Sciatic nerve (tissue), 2 donors: ENCODE results near the gene SPTAN1. TPM values are rescaled to one million over a fixed set of nuclear protein-coding genes. Genes with fewer than 3 reads are reported as not detected.
"Not testable (repeated sequence)": the region's sequence is repeated elsewhere in the genome, so short reads cannot be mapped to it uniquely, and the experiment has no call there.

Experiments used
- ATAC-seq: fragments of 200-7000 bp; cut with Tn5 transposase; one replicate; pipeline ENCODE4 v1.9.1; 2020; ENCODE audit warnings: mild to moderate bottlenecking, moderate library complexity
- DNase-seq: peaks from one replicate; pipeline ENCODE4 v3.0.0-alpha.2; 2020; ENCODE audit warnings: low spot score
- intact Hi-C: fragments of 100-400 bp; cut with DNase I; formaldehyde crosslinking; loops from one replicate; pipeline ENCODE4 v1.14.2; 2022
- total RNA-seq: library from RNA; stranded (reverse); fragmentation: NEBNext Ultra II Directional; extraction: Animal tissue kit (Norgen Biotek cat#: 25700); gene quantifications from one replicate; pipeline ENCODE4 v1.2.1, GENCODE V29; 2021
- donor health status: DM: no; HTN: no; CAD: no.
- donor health status: DM: no; HTN: no; CAD: no.

SPTAN1 gene
- total RNA-seq, 1 donor from 2014 or later, result 794 TPM

DNA sequence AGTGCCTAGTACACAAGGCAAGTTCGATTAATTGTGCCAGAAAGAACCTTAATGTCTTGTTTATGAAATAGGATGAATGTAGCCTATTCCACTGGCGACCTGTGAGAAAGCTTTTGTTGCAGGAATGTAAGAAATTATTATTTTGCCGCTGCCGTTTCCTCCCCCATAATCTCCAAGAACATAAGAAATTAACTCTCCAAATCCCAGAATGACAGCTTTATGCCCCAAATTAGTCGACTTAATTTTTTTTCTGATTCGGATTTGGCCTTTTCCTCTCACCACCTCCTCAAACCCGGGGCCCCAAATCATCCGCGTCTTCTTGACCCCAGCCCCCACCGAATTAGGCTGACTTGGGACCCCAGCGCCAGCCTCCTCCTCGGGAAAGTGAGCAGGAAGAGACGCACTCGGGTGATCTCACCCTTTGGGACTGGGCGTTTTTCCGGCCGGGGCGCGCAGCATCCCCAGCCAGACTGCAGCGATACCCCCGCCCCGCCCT, 682 bp upstream of the SPTAN1 start:
- ATAC-seq, result no peak
- intact Hi-C loops, result no loop called here
- no peak for DNase-seq

DNA sequence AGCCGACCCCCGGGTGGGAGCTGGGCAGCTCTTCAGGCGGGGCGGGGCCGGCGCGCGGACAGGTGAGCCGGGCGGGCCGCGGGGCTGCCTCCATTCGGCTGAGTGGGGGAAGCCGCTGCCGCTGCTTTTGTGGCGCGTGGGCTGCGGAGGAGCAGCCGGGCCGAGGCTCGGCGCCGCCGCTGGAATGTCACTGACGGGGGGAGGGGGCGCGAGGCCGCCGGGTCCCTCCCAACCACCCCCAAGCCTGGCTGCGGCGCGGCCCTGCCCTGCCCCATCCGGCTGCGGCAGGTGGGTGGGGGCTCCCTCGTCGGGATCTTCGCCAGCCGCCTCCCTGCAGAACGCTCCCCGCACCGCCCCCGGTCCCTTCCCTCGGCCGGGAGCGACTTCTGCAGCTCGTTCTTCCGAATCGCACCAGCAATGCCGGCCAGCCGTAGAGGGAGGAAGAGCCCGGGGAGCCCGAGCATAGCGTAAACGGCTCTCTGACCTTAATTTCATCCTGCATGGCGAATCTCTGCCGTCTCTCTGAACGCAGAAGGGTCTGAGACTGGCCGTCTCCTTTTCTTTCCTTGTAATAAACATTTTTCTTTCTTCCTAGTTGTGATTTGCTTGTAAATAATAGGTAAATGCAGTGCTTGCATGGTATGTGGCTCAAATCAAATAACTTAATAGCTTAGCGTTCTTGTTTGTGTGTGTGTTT, 505 bp downstream of the SPTAN1 start:
- intact Hi-C loops, result no loop called here
- DNase-seq (peak; percentile 81), ATAC-seq (peak; percentile 0)

DNA sequence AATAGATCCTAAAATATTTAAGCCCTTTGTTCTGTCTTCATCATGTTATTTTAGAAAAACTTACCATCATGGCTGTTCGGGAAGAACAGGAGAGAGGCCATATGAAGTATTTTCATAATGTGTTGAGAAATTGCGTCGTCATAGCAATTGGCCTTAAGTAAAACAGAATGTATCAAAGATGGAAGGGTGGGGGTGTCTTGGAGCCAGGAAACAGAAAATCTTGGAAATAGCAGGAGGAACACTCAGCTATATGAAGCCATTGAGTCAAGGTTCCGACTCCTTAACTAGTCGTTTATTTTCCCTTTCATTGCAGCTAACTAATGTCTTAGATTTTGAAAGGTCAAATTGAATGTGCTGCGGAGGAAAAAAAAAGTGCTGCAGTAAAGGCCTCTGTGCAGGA, 1.3 kb downstream of the SPTAN1 start:
- ATAC-seq (no peak), DNase-seq (no peak)
- intact Hi-C loops, result no loop called here

DNA sequence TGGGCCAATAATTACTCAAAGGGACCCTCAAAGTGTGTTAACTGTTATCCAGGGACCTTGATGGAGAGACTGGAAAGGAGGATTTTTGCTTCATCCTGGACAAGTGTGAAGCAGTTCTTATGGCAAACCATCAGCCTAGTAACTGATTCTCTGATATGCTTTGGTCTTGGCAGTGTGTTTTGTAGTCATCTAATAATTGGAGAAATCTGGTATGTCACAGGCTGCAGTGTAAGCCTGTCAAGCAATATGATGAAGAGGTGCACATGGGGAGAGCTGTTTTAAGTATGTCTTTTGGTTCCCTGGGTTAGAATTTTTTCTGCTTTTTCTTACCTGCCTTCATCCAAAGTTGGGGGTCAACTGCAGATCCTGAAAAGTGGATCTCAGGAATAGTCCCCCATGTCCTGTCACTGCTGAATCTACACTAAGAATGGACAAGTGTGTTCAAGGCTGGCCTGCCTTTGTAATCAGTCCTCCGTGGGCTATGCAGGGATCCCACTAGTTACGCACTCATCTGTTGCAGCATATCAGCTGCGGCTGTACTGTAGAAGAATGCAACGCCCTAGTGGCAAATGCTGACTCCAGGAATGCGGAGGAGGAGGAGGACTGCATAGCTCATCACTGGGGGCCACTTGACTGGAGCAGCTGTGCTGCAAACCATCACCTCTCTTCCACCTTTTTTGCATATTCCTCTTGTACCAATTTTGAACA, 1.9 kb downstream of the SPTAN1 start:
- DNase-seq, result no peak
- peak; percentile 42 for ATAC-seq
- intact Hi-C loops, result no loop called here

DNA sequence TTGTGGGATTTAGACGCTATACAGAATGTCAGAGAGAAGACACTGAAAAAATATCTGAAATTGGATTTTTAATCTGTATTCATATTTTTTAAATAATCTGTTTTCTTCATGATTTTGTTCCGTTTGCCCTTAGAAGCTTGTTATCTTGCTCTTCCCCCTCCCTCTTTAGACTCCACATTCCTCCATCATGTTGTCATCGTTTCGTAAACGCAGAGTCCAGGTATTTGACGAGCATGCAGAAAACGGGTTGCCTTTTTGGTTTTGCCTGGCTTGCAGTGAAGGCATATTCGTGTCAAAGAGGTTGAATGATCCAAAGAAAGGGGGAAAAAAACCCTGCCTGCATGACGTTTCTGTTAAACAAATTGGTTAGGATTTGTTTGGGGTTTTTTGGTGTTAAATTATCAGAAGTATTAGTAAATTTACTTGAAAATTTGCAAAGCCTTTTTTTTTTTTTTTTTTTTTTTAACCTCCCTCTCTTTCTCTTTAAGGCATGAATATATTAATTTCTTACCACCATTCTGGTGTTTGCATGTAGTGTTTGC, 2.9 kb downstream of the SPTAN1 start:
- intact Hi-C loops, result no loop called here
- ATAC-seq, result no peak

DNA sequence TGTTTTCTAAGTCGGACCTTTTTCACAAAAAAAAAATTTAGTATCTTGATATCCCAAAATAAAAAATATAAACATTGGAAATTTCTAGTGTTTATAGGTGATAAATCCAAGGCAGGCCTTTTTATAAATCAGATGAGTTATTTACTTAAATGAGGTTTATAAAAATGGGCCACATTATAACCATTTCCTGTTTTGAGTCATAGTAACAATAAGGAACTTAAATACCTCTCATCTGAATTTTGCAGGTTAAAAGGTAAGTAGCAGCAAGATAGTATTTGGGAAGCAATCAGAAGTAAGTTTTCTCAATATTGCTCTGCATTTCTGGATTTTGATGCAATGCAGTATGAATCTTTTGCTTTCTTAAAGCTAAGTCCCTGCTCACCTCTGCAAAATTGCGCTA, 3.9 kb downstream of the SPTAN1 start:
- DNase-seq (no peak), ATAC-seq (no peak)
- intact Hi-C loops, result no loop called here

More for the DNA sequence above, 2.9 kb downstream of the SPTAN1 start:
- no peak for DNase-seq

DNA sequence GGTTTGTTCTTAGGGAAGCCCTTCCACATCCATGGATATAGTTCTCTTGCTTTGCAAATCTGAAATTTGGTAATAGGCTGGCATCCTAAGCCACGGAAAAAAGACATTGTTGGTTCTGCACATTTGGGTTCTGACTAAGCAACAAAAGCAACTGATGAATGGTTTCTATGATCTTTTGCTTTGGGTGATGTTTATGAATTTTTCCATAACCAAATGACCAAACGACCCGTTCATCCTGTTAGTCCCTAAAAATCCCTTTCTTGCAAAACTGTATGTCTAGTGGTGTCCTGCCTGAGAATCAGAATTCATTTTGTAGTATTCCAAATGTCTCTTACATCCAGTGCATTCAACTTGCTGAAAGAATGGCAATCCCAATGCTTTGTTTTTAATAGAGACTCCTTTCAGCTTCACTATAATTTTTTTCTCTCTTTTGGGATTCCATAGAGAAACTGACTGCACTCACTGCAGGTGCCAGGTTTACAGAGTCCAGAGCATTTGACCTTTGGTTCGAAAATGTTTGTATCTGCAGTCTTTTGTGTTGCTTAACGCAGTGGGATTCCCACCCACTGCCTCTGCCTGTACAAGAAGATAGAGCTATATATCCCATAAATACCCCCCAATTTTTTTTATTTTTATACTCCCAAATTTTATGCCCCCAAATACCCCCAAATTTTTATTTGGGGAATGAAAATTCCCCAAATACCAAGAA, 4.7 kb downstream of the SPTAN1 start:
- DNase-seq (no peak), ATAC-seq (no peak)
- intact Hi-C loops, result no loop called here

DNA sequence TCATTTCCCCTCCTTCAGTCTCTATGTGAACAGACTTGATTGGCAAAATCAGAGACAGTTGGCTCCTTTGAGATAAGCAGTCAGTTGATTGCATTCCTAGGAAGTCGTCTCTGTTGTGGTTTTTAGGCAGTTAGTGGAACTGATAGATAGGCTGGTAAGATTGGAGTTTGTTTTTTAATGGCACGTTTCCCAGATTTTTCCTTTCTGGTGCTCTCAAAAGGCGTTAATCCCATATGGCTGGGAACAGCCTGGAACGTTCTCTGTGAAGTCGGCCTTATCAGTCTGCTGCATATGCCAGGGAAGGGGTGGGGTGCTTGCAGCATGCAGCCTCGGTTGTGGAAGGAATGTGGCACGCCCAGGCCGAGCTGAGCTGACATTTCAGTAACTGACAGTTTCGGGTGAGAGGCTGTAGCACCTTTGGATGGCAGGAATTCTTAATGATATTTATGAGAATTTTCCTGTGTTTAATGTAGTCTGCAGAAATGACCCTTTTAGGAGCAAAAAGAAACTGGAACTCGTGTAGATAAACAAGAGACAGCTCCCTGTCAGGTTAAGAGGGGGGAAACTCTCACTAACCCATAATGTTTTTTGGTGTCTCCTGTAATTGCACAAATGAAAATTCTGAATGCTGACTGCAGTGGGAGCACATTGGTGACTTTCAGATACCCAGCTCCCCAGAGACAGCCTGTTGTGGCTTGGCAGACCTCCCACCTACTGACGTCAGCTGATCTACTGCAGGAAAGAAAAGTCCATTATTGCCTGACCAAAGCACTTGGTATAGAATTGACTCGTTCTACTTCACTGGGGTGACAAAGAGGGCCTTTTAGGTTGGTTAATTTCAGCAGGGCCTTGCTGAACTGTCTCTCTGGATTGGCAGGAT, 6.3 kb downstream of the SPTAN1 start:
- intact Hi-C loops, result no loop called here
- peak; percentile 93 for DNase-seq

DNA sequence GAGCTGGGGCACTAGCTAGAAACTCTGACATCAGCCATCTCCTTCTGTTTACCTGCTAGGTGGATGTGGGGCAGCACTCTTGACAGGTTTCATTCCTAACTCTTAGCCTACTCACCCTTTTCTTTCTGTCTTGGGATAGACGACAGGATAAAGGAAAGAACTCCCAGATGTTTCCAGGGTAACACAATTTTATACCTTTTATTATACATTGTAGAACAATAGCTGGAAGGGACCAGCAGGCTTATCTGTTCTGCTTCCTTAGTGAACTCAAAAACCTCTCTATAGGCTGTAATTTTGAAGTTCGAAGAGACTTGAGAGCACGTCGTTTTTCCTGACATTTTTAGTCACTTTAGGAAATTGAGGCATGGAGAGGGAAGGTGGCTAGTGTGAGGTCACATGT, 13.2 kb downstream of the SPTAN1 start:
- intact Hi-C loops, result no loop called here
- ATAC-seq, result no peak
- no peak for DNase-seq

More for the DNA sequence above, 6.3 kb downstream of the SPTAN1 start:
- ATAC-seq, result peak; percentile 84

DNA sequence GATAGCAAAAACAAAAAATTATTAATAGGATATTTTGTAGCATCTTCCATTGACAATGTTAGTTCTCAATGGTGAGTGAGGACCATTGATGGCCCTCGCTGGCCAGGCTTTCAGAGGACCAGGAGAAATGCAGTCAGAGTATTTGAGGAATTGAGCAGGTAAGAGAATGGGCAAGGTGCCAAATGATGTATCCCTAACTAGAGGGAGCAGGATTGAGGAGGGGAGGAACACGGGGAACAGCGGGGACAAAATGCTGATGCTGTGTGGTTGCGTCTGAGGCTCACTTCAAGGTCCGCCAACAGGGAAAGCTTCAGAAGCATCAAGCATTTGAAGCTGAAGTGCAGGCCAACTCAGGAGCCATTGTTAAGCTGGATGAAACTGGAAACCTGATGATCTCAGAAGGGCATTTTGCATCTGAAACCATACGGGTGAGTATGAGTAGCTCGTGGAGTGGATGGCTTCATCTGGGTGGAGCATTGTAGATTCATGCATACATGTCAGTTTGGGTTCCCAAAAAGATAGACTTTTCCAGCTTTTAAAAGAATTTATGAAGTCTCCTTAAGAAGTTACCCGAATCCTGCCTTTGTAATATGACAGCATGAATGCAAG, 16.2 kb downstream of the SPTAN1 start:
- DNase-seq (no peak), ATAC-seq (no peak)
- intact Hi-C loops, result no loop called here

DNA sequence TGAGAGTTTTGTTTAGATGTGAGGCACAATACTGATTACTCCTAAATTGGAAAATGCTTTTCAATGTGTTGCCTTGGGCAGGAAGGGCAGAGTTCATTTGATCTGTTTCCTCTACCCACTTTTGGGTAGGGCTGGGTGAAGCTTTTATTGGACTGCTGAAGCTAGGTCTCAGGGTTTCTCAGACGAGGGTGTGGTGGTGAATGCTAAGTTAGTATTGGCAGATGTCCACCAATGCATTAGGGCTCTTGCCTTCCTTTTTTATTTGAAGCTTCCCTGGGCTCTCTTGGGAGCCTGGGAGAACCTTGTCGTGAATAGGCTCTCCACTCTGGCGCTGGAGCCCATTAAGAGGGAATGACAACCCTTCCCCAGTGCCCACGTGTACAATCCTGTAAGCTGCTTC, 23.1 kb downstream of the SPTAN1 start:
- intact Hi-C loops, result no loop called here
- ATAC-seq (peak; percentile 39), DNase-seq (no peak)

DNA sequence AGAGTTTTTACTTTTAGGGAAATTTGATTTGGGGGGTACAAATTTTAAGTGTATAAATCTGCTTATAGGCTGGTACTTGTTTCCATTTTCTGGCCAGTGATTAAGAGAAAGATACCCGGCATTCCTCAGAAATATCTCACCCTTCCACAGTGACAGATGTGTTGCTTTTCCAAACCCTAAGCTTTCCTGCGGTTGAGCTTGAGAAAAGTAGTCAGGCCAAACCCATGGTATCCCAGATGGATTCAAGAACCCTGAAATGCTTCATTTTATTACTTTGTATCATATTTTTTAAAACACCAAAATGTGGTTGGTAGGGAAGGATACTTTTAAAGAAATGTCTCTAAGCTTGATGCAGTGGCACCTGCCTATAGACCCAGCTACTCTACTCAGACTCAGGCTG, 23.5 kb downstream of the SPTAN1 start:
- intact Hi-C loops, result no loop called here
- ATAC-seq (no peak), DNase-seq (no peak)

DNA sequence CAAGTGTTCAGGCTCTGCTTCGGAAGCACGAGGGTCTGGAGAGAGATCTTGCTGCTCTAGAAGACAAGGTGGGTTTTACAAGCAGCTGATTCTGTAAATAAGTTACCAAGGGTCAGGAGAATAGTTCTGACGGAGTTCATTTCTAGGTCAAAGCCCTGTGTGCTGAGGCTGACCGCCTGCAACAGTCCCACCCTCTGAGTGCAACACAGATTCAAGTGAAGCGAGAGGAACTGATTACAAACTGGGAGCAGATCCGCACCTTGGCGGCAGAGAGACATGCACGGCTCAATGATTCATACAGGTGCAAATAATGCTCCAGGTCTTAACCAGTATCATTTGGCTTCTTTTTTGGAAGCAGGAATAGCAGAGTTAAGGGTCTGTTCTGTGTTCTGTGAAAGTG, 24.8 kb downstream of the SPTAN1 start:
- intact Hi-C loops, result no loop called here
- ATAC-seq, result no peak
- no peak for DNase-seq

DNA sequence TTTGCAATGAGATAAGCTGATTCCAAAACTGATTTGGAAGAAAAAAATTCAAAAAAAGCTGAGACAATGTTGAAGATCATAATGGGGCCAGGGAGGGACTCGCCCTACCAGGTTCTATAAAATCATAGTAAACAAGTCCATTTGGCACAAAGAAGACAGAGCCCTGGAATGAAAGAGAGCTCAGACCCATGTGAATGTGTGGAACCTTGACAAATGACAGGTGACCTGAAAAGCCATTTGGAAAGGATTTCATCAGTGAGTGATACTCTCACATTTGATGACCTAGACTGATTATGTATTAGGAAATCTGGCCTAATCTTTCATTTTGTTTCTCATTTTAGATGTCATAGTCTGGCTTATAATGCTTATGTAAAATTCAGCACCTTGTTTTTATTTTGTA, 26.8 kb downstream of the SPTAN1 start:
- intact Hi-C loops, result no loop called here
- ATAC-seq (no peak), DNase-seq (no peak)

DNA sequence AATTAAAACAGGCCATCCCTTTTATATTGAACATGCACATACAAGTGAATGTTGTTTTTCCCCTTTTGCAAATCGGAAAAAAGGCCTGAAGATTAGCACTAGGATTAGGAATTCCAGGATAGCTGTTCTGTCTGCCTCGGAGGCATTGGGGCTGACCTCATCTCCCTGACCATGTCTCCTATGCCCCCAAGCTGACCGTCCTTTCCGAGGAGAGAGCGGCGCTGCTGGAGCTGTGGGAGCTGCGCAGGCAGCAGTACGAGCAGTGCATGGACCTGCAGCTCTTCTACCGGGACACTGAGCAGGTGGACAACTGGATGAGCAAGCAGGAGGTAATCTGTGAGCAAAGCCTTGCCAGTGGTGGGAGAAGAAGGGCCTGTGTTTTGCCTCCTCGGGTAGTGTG, 28.3 kb downstream of the SPTAN1 start:
- DNase-seq (no peak), ATAC-seq (no peak)
- intact Hi-C loops, result no loop called here

DNA sequence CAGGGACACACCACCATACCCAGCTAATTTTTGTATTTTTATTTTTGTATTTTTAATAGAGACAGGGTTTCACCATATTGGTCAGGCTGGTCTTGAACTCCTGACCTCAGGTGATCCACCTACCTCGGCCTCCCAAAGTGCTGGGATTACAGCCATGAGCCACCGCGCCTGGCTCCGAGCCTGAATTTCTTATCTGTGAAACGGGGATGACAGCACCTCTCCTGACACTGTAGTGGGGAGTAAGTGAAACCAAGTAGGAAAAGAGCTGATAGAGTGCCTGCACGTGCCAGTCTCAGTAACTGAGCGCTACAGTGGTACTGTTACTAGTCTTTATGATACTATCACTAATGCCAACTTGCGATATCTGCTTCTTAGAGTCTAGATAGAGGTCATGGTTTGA, 32.8 kb downstream of the SPTAN1 start:
- intact Hi-C loops, ATAC-seq, DNase-seq: not testable (repeated sequence)

DNA sequence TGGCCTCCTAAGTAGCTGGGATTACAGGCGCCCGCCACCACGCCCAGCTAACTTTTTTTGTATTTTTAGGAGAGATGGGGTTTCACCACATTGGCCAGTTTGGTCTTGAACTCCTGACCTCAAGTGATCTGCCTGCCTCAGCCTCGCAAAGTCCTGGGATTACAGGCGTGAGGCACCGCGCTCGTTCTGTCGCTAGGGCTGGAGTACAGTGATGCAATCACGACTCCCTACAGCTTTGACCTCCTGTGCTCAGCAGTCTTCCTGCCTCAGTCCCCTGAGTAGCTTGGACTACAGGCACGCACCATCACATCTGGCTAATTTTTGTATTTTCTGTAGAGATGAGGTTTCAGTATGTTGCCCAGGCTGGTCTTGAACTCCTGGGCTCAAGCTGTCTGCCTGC, 34.5 kb downstream of the SPTAN1 start:
- ATAC-seq, DNase-seq, intact Hi-C loops: not testable (repeated sequence)

DNA sequence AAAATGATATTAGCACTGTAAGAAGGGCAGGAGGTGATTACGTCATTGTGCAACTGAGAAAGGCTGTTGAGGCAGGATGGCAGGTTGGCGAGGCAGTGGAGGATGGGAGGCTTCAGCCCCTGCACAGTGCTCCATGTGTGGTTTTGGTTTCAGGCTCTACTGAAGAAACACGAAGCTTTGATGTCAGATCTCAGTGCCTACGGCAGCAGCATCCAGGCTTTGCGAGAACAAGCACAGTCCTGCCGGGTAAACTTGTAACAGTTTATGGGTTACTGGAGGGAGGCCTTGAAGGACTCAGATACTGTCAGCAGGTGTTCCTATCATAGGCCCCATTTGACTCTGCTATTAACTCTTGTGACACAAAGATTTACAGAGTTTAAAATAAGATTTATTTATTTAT, 35.1 kb downstream of the SPTAN1 start:
- DNase-seq (no peak), ATAC-seq (no peak)
- intact Hi-C loops, result no loop called here
